Measurements from ENCODE around the gene GUCY1A1. TPM values are rescaled to one million over a fixed set of nuclear protein-coding genes. Genes with fewer than 3 reads are reported as not detected.

Gene GUCY1A1
- total RNA-seq, 1 experiment from 2014 or later: 0.20 TPM

- DNase-seq (ENCODE audit: low spot score): no peak
These were observed 55.7 kb downstream of the GUCY1A1 start for GRCh38 chr4:155722336-155722735.

GRCh38 chr4:155722816-155723499 is 56.3 kb downstream of the GUCY1A1 start:
- peaks cover 15% of the 10 kb centered on the region for H3K4me1 Mint-ChIP-seq
- H3K4me3 Mint-ChIP-seq: no peak overlapping the region
- H3K27me3 Mint-ChIP-seq (ENCODE audit: low read depth): no peaks in the 10 kb centered on the region; the same call in 1 of the 2 replicates
- ChIA-PET CTCF (no interaction called here), POLR2A (no interaction called here)
- no peaks in the 10 kb centered on the region for H3K36me3 Mint-ChIP-seq
- H3K27ac Mint-ChIP-seq: no peak overlapping the region
- H3K9me3 Mint-ChIP-seq: no peaks in the 10 kb centered on the region
- ATAC-seq (no peak), DNase-seq (ENCODE audit: low spot score) (no peak)
- TF ChIP-seq ZNF281 (CRISPR knock-in tag; IDR thresholded peaks at IDR 0.05) (no peak), STAT6 (CRISPR knock-in tag; conservative IDR thresholded peaks at IDR 0.05; ENCODE audit: low read depth) (no peak)

More at GRCh38 chr4:155722336-155722735, 55.7 kb downstream of the GUCY1A1 start:
- Mint-ChIP-seq H3K9me3 (no peaks in the 10 kb centered on the region), H3K4me3 (no peak overlapping the region), H3K27ac (no peak overlapping the region), H3K36me3 (no peaks in the 10 kb centered on the region), H3K4me1 (peaks cover 15% of the 10 kb centered on the region), H3K27me3 (ENCODE audit: low read depth) (no peaks in the 10 kb centered on the region)
- TF ChIP-seq MLX (CRISPR knock-in tag; IDR thresholded peaks at IDR 0.05): no peak
- TF ChIP-seq USF2 (CRISPR knock-in tag; IDR thresholded peaks at IDR 0.05): no peak
- TF ChIP-seq E2F4 (CRISPR knock-in tag; IDR thresholded peaks at IDR 0.05; ENCODE audit: borderline replicate concordance, low read depth): no peak
- no peak for TF ChIP-seq HMGXB4 (CRISPR knock-in tag; IDR thresholded peaks at IDR 0.05)
- TF ChIP-seq MXD4 (CRISPR knock-in tag; IDR thresholded peaks at IDR 0.05; ENCODE audit: borderline replicate concordance): no peak
- no peak for TF ChIP-seq FOXJ3 (CRISPR knock-in tag; IDR thresholded peaks at IDR 0.05; ENCODE audit: borderline replicate concordance)
- TF ChIP-seq SOX15 (CRISPR knock-in tag; IDR thresholded peaks at IDR 0.05): no peak
- no peak for TF ChIP-seq MAX (CRISPR knock-in tag; IDR thresholded peaks at IDR 0.05)
- no peak for TF ChIP-seq IRF2 (CRISPR knock-in tag; IDR thresholded peaks at IDR 0.05; ENCODE audit: borderline replicate concordance, low read depth)
- no peak for TF ChIP-seq ATF2 (CRISPR knock-in tag; IDR thresholded peaks at IDR 0.05; ENCODE audit: borderline replicate concordance, low read depth)
- ChIA-PET CTCF (no interaction called here), POLR2A (no interaction called here)
- ATAC-seq: no peak

All from WTC11 (cell line).